ENCODE measurements around the gene F2RL2. TPM values are rescaled to one million over a fixed set of nuclear protein-coding genes. Genes with fewer than 3 reads are reported as not detected.

Gene F2RL2
- total RNA-seq = 13.1 and 82.6 TPM in 2 replicates
- 88.1 and 91.6 TPM in 2 replicates for polyA plus RNA-seq
- 52.2 and 58.1 TPM in 2 replicates for polyA plus RNA-seq (2012)
- polyA minus RNA-seq (ENCODE audit: low replicate concordance) = 103 and 104 TPM in 2 replicates

GRCh38 chr5:76622973-76623596 lies at the start of gene F2RL2:
TSS of gene F2RL2 (minus strand) at chr5:76623403. CDS start at chr5:76623230, 173 bp downstream.
- peaks cover 15% of the 10 kb centered on the region for H3K79me2 ChIP-seq (ENCODE audit: control insufficient read depth, insufficient read depth, low read length)
- no peaks in the 10 kb centered on the region for H3K27me3 ChIP-seq (ENCODE audit: control insufficient read depth, insufficient read depth, low read length)
- no peak within 1 kb of the TSS for H3K9ac ChIP-seq (ENCODE audit: insufficient read depth, low read length)
- peaks cover 2% of the 10 kb centered on the region for H3K4me1 ChIP-seq (ENCODE audit: control insufficient read depth, extremely low read depth, insufficient read depth, low read length)
- peak within 1 kb of the TSS; percentile 45 for H2AFZ ChIP-seq (ENCODE audit: low read length)
- H3K27ac ChIP-seq (ENCODE audit: insufficient read depth, low read length) = peak within 1 kb of the TSS; percentile 53
- no peaks in the 10 kb centered on the region for H4K20me1 ChIP-seq (ENCODE audit: control insufficient read depth, extremely low read depth, insufficient read depth, low read length)
- H3K36me3 ChIP-seq (ENCODE audit: control insufficient read depth, insufficient read depth, low read length) = no peaks in the 10 kb centered on the region
- H3K4me3 ChIP-seq (replicated peaks in 1 of 4; ENCODE audit: control extremely low read depth in 1 of 4, insufficient read depth in 1 of 4, low read depth in 3 of 4, low read length in 4 of 4) = peak within 1 kb of the TSS; percentile 26 to 63 (median 46)
- peak within 1 kb of the TSS; percentile 68 for H3K4me2 ChIP-seq (ENCODE audit: extremely low read depth, insufficient read depth, low read length)
- DNase-seq (ENCODE audit: low read depth in 2 of 2) = peak; percentile 81 to 91
- no peaks in the 10 kb centered on the region for H3K9me3 ChIP-seq (ENCODE audit: control insufficient read depth, insufficient read depth, low read depth, low read length)
- no peak for TF ChIP-seq EZH2 (IDR thresholded peaks at IDR 0.05; ENCODE audit: low read length, missing control alignments)
- TF ChIP-seq CTCF (conservative IDR thresholded peaks at IDR 0.05 in 1 of 2, IDR thresholded peaks at IDR 0.05 in 1 of 2; ENCODE audit: low read depth in 1 of 2, low read length in 2 of 2) = no peak

GRCh38 chr5:76672242-76672641 lies 49.0 kb upstream of the F2RL2 start:
- no peak overlapping the region for H3K27ac ChIP-seq (ENCODE audit: insufficient read depth, low read length)
- H2AFZ ChIP-seq (ENCODE audit: low read length) = no peak overlapping the region
- H3K4me2 ChIP-seq (ENCODE audit: extremely low read depth, insufficient read depth, low read length) = no peak overlapping the region
- TF ChIP-seq EZH2 (IDR thresholded peaks at IDR 0.05; ENCODE audit: low read length, missing control alignments) (no peak), CTCF (conservative IDR thresholded peaks at IDR 0.05 in 1 of 2, IDR thresholded peaks at IDR 0.05 in 1 of 2; ENCODE audit: low read depth in 1 of 2, low read length in 2 of 2) (no peak)
- no peak overlapping the region for H3K9ac ChIP-seq (ENCODE audit: insufficient read depth, low read length)
- no peaks in the 10 kb centered on the region for H3K9me3 ChIP-seq (ENCODE audit: control insufficient read depth, insufficient read depth, low read depth, low read length)
- H3K4me3 ChIP-seq (replicated peaks in 1 of 4; ENCODE audit: control extremely low read depth in 1 of 4, insufficient read depth in 1 of 4, low read depth in 3 of 4, low read length in 4 of 4) = no peak overlapping the region
- no peaks in the 10 kb centered on the region for H4K20me1 ChIP-seq (ENCODE audit: control insufficient read depth, extremely low read depth, insufficient read depth, low read length)
- DNase-seq (ENCODE audit: low read depth in 2 of 2) = no peak
- H3K4me1 ChIP-seq (ENCODE audit: control insufficient read depth, extremely low read depth, insufficient read depth, low read length) = no peaks in the 10 kb centered on the region
- H3K79me2 ChIP-seq (ENCODE audit: control insufficient read depth, insufficient read depth, low read length) = no peaks in the 10 kb centered on the region
- no peaks in the 10 kb centered on the region for H3K27me3 ChIP-seq (ENCODE audit: control insufficient read depth, insufficient read depth, low read length)
- no peaks in the 10 kb centered on the region for H3K36me3 ChIP-seq (ENCODE audit: control insufficient read depth, insufficient read depth, low read length)

GRCh38 chr5:76670508-76670907 lies 47.3 kb upstream of the F2RL2 start:
- no peaks in the 10 kb centered on the region for H3K9me3 ChIP-seq (ENCODE audit: control insufficient read depth, insufficient read depth, low read depth, low read length)
- H3K36me3 ChIP-seq (ENCODE audit: control insufficient read depth, insufficient read depth, low read length) = no peaks in the 10 kb centered on the region
- H3K4me1 ChIP-seq (ENCODE audit: control insufficient read depth, extremely low read depth, insufficient read depth, low read length) = no peaks in the 10 kb centered on the region
- no peaks in the 10 kb centered on the region for H3K27me3 ChIP-seq (ENCODE audit: control insufficient read depth, insufficient read depth, low read length)
- H3K4me3 ChIP-seq (replicated peaks in 1 of 4; ENCODE audit: control extremely low read depth in 1 of 4, insufficient read depth in 1 of 4, low read depth in 3 of 4, low read length in 4 of 4) = no peak overlapping the region
- H3K4me2 ChIP-seq (ENCODE audit: extremely low read depth, insufficient read depth, low read length) = no peak overlapping the region
- no peaks in the 10 kb centered on the region for H3K79me2 ChIP-seq (ENCODE audit: control insufficient read depth, insufficient read depth, low read length)
- H4K20me1 ChIP-seq (ENCODE audit: control insufficient read depth, extremely low read depth, insufficient read depth, low read length) = no peaks in the 10 kb centered on the region
- no peak for TF ChIP-seq EZH2 (IDR thresholded peaks at IDR 0.05; ENCODE audit: low read length, missing control alignments)
- no peak for TF ChIP-seq CTCF (conservative IDR thresholded peaks at IDR 0.05 in 1 of 2, IDR thresholded peaks at IDR 0.05 in 1 of 2; ENCODE audit: low read depth in 1 of 2, low read length in 2 of 2)
- H3K9ac ChIP-seq (ENCODE audit: insufficient read depth, low read length) = no peak overlapping the region
- no peak overlapping the region for H3K27ac ChIP-seq (ENCODE audit: insufficient read depth, low read length)
- H2AFZ ChIP-seq (ENCODE audit: low read length) = no peak overlapping the region
- DNase-seq (ENCODE audit: low read depth in 2 of 2) = no peak

All from fibroblast of lung (primary cell).